Ishikawa (cell line): ENCODE measurements around the gene BCL7A.

Experiments used
- CEBPB ChIP-seq: IDR thresholded peaks from 2 replicates; pipeline ENCODE4 v1.6.1; 2012
- CREB1 ChIP-seq: IDR thresholded peaks from 2 replicates; pipeline ENCODE4 v1.6.1; 2012; ENCODE audit warnings: low read depth
- EGR1 ChIP-seq: IDR thresholded peaks from 2 replicates; pipeline ENCODE4 v1.6.1; 2012
- EP300 ChIP-seq: IDR thresholded peaks from 2 replicates; pipeline ENCODE4 v1.6.1; 2012; ENCODE audit warnings: borderline replicate concordance
- FOXM1 ChIP-seq: IDR thresholded peaks from 2 replicates; pipeline ENCODE4 v1.6.1; 2012; ENCODE audit warnings: low read depth, borderline replicate concordance
- NFIC ChIP-seq: IDR thresholded peaks from 2 replicates; pipeline ENCODE4 v1.6.1; 2012
- RAD21 ChIP-seq: IDR thresholded peaks from 2 replicates; pipeline ENCODE4 v1.6.1; 2012; ENCODE audit warnings: low read depth
- TAF1 ChIP-seq: IDR thresholded peaks from 2 replicates; pipeline ENCODE4 v1.6.1; 2012; ENCODE audit warnings: low read depth, mild to moderate bottlenecking
- TCF12 ChIP-seq: IDR thresholded peaks from 2 replicates; pipeline ENCODE4 v1.6.1; 2012; ENCODE audit warnings: low read depth
- TEAD4 ChIP-seq: IDR thresholded peaks from 2 replicates; pipeline ENCODE4 v1.6.1; 2012
- YY1 ChIP-seq: IDR thresholded peaks from 2 replicates; pipeline ENCODE4 v1.6.1; 2012; ENCODE audit warnings: low read depth
- ZBTB7A ChIP-seq: IDR thresholded peaks from 2 replicates; pipeline ENCODE4 v1.6.1; 2012; ENCODE audit warnings: low read depth
- TF ChIP-seq, protein P1 (sequence below): IDR thresholded peaks from 2 replicates; pipeline ENCODE4 v1.6.1; 2012; ENCODE audit warnings: low read depth, mild to moderate bottlenecking
- TF ChIP-seq, protein P2 (sequence below): IDR thresholded peaks from 2 replicates; pipeline ENCODE4 v1.6.1; 2012
- TF ChIP-seq, protein P3 (sequence below): IDR thresholded peaks from 2 replicates; pipeline ENCODE4 v1.6.1; 2012

Gene BCL7A

DNA sequence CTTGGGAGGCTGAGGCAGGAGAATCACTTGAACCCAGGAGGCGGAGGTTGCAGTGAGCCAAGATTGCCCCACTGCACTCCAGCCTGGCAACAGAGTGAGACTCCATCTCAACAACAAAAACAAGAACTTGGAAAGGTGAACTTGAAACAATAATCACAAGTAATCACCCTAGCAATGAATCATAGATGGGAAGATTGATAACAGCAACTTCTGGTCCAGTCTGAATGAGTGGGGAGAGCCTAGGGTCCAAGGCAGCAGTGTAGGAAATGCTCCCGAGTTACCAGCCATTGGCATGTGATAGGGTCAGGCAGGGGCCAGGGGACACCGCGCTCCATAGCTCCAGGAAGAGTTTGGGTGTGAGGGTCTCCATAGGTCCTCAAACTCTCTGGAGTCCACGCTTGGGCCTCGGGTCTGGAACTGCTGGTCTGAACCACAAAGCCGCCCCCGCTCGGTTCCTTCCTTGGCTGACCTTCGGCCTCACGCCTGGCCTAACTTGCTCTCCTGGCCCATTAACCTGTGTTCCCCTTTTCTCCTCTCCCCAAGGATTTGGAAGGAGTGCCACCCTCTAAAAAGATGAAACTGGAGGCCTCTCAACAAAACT lies 37.0 kb downstream of the BCL7A start:
- TF ChIP-seq CEBPB (no peak), EGR1 (no peak), TCF12 (no peak), EP300 (no peak), ZBTB7A (no peak), TEAD4 (no peak), YY1 (no peak), CREB1 (no peak), RAD21 (no peak), NFIC (no peak), TAF1 (no peak), FOXM1 (no peak)
- TF ChIP-seq, protein P1, sequence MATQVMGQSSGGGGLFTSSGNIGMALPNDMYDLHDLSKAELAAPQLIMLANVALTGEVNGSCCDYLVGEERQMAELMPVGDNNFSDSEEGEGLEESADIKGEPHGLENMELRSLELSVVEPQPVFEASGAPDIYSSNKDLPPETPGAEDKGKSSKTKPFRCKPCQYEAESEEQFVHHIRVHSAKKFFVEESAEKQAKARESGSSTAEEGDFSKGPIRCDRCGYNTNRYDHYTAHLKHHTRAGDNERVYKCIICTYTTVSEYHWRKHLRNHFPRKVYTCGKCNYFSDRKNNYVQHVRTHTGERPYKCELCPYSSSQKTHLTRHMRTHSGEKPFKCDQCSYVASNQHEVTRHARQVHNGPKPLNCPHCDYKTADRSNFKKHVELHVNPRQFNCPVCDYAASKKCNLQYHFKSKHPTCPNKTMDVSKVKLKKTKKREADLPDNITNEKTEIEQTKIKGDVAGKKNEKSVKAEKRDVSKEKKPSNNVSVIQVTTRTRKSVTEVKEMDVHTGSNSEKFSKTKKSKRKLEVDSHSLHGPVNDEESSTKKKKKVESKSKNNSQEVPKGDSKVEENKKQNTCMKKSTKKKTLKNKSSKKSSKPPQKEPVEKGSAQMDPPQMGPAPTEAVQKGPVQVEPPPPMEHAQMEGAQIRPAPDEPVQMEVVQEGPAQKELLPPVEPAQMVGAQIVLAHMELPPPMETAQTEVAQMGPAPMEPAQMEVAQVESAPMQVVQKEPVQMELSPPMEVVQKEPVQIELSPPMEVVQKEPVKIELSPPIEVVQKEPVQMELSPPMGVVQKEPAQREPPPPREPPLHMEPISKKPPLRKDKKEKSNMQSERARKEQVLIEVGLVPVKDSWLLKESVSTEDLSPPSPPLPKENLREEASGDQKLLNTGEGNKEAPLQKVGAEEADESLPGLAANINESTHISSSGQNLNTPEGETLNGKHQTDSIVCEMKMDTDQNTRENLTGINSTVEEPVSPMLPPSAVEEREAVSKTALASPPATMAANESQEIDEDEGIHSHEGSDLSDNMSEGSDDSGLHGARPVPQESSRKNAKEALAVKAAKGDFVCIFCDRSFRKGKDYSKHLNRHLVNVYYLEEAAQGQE = no peak
- TF ChIP-seq, protein P2, sequence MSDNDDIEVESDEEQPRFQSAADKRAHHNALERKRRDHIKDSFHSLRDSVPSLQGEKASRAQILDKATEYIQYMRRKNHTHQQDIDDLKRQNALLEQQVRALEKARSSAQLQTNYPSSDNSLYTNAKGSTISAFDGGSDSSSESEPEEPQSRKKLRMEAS = no peak
- TF ChIP-seq, protein P3, sequence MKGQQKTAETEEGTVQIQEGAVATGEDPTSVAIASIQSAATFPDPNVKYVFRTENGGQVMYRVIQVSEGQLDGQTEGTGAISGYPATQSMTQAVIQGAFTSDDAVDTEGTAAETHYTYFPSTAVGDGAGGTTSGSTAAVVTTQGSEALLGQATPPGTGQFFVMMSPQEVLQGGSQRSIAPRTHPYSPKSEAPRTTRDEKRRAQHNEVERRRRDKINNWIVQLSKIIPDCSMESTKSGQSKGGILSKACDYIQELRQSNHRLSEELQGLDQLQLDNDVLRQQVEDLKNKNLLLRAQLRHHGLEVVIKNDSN = no peak

DNA sequence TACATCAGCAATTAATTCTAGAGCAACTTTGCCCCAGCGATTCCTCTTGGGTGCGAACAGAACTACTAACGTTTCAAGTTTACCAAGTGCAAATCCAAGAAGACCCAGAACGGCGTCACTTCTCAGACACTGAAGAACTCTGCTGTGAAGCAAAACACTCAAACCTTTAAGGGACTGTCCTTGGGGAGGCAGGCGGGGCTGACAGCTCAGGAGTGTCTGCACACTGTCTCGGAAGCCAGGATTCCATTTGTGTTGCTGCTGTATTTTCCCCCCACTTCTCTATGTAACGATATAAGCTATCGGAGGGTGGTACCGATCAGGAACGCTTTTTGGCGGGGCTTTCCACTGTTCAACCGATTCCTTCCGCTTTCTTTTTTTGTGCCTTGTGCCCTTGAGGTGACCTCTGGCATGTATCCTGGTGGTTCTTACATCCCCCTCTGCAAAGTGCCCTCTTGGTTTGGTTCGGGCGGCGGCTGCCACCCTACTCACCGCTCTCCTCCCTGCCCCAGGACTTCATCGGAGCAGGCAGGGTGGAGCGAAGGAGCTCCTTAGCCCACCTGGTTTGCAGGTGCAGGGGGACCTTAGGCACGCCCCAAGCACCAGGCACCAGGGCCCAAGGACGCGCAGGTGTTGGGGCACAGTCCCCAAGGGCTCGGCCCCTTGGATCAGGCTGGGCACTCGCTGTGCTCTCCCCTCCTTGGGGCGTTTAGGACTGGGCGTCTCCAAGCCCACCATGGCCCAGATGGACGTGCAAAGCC lies 37.7 kb downstream of the BCL7A start:
- no peak for TF ChIP-seq EGR1
- TF ChIP-seq, protein P3 = no peak
- no peak for TF ChIP-seq ZBTB7A

DNA sequence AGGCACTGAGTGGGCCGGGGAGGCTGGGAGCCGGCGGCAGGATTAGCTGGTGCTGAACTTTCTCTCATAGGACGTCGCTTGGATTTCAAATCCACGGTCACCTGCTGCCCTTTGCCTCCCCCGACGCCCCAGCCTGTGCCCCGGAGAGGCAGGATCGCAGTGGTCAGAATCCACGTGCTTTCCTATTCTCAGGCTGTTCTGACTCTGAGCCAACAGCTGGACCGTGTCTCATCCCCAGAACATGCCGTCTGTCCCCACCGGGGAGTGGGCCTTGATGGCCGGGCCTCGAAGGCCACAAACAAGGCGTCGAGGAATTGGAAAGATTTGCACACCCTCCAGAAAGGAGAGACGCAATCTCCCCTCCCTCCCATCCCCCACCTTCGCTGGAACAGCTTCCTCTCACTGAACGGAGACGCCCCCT lies 38.4 kb downstream of the BCL7A start:
- TF ChIP-seq TAF1 (no peak), CREB1 (no peak), NFIC (no peak), YY1 (no peak), FOXM1 (no peak), EGR1 (no peak), RAD21 (no peak), TCF12 (no peak), TEAD4 (no peak)
- TF ChIP-seq, protein P2 = no peak
- TF ChIP-seq, protein P3 = no peak
- TF ChIP-seq, protein P1 = no peak

DNA sequence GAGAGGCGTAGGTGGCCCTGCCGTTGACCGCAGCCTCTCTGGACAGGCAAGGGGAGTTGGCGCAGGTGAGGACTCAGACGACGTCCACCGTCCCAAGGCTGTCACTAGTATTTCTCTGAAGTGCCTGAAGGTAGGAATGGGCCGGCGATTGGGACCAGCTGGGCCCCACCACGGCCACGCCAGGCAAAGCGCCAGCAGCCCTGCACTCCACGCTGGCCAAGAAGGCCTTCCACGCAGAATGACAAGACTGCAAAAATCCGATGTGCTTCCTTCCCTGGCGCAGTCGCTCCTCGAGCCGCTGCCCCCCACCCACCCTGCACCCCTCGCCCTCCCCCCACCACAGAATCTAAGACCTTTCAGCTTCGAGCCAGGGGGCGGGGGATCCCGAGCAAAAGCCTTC lies 39.6 kb downstream of the BCL7A start:
- TF ChIP-seq, protein P3 = no peak
- TF ChIP-seq RAD21 (no peak), CREB1 (no peak), TCF12 (no peak), TEAD4 (no peak), YY1 (no peak), FOXM1 (no peak), EGR1 (no peak), ZBTB7A (no peak), TAF1 (no peak), CEBPB (no peak)
- TF ChIP-seq, protein P1 = no peak
- TF ChIP-seq, protein P2 = no peak
